Suprapubic skin (tissue), 4 donors: Measurements from ENCODE around the gene HAPLN2. TPM values are rescaled to one million over a fixed set of nuclear protein-coding genes. Genes with fewer than 3 reads are reported as not detected.
"Not testable (repeated sequence)": the region's sequence is repeated elsewhere in the genome, so short reads cannot be mapped to it uniquely, and the experiment has no call there.

Experiments
- DNase-seq, 2 donors: peaks; one replicate each; pipeline ENCODE4 v3.0.0-alpha.2; 2019; ENCODE audit warnings: low spot score in 2 of 2
- H3K27ac ChIP-seq: fragments of 200-600 bp; sonication (generic); one replicate; pipeline ENCODE4 v1.5.1; 2019
- H3K27me3 ChIP-seq: fragments of 200-600 bp; sonication (generic); one replicate; pipeline ENCODE4 v1.5.1; 2019
- H3K36me3 ChIP-seq: fragments of 200-600 bp; sonication (generic); one replicate; pipeline ENCODE4 v1.5.1; 2019
- H3K4me1 ChIP-seq: fragments of 200-600 bp; sonication (generic); one replicate; pipeline ENCODE4 v1.5.1; 2019
- H3K4me3 ChIP-seq: fragments of 200-600 bp; sonication (generic); one replicate; pipeline ENCODE4 v1.5.1; 2019; ENCODE audit warnings: mild to moderate bottlenecking
- H3K9me3 ChIP-seq: fragments of 200-600 bp; sonication (generic); one replicate; pipeline ENCODE4 v1.5.1; 2019
- EP300 ChIP-seq: sonication (generic); formaldehyde crosslinking; IDR thresholded peaks from one replicate; pipeline ENCODE4 v1.6.1; 2017; ENCODE audit warnings: antibody characterized with exemption
- POLR2A ChIP-seq, 2 donors: fragments of 450-650 bp; IDR thresholded peaks; one replicate each; pipeline ENCODE4 v1.6.1; 2017; ENCODE audit warnings: antibody characterized with exemption in 2 of 2, mild to moderate bottlenecking in 2 of 2, moderate library complexity in 2 of 2
- POLR2AphosphoS5 ChIP-seq, 3 donors: sonication (generic); formaldehyde crosslinking; IDR thresholded peaks; one replicate each; pipeline ENCODE4 v1.6.1; 2017; ENCODE audit warnings: antibody characterized with exemption in 3 of 3
- WGBS: methylation state at CpG from one replicate; pipeline ENCODE4 v1.1.5; 2018; 5-methylcytosine and 5-hydroxymethylcytosine counted together
- total RNA-seq, 4 donors: library from RNA; depleted of rRNA; stranded (reverse); fragments of >200 nt; gene quantifications; one replicate each; pipeline ENCODE4 v1.1.0, GENCODE V29; 2016
- TF ChIP-seq, protein P1 (sequence below), 2 donors: fragments of 200-600 bp in 1 of 2; fragments of 450-650 bp in 1 of 2; sonication (generic) in 1 of 2; IDR thresholded peaks; one replicate each; pipeline ENCODE4 v1.5.1; 2016 to 2019; ENCODE audit warnings: antibody characterized with exemption in 2 of 2, mild to moderate bottlenecking in 1 of 2, moderate library complexity in 1 of 2

The HAPLN2 gene
- total RNA-seq, 4 donors from 2014 or later, result 1.0 to 2.9 TPM; not detected in 2

GRCh38 chr1:156627313-156627880 is 8.2 kb downstream of the HAPLN2 start:
- 93% methylated on average over 2 of the region's 2 CpGs for WGBS
- Histone ChIP-seq H3K4me1 (peaks cover 21% of the 10 kb centered on the region), H3K27me3 (peaks cover 81% of the 10 kb centered on the region), H3K9me3 (no peaks in the 10 kb centered on the region), H3K4me3 (no peak overlapping the region), H3K27ac (no peak overlapping the region), H3K36me3 (no peaks in the 10 kb centered on the region)
- DNase-seq, result no peak
- no peak for TF ChIP-seq POLR2AphosphoS5 (IDR thresholded peaks at IDR 0.05)
- TF ChIP-seq, protein P1, sequence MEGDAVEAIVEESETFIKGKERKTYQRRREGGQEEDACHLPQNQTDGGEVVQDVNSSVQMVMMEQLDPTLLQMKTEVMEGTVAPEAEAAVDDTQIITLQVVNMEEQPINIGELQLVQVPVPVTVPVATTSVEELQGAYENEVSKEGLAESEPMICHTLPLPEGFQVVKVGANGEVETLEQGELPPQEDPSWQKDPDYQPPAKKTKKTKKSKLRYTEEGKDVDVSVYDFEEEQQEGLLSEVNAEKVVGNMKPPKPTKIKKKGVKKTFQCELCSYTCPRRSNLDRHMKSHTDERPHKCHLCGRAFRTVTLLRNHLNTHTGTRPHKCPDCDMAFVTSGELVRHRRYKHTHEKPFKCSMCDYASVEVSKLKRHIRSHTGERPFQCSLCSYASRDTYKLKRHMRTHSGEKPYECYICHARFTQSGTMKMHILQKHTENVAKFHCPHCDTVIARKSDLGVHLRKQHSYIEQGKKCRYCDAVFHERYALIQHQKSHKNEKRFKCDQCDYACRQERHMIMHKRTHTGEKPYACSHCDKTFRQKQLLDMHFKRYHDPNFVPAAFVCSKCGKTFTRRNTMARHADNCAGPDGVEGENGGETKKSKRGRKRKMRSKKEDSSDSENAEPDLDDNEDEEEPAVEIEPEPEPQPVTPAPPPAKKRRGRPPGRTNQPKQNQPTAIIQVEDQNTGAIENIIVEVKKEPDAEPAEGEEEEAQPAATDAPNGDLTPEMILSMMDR (IDR thresholded peaks at IDR 0.05), result peak; percentile 35 to 60

GRCh38 chr1:156629823-156630449 is 10.7 kb downstream of the HAPLN2 start:
- TF ChIP-seq, protein P1 (IDR thresholded peaks at IDR 0.05), result no peak
- 79% methylated on average over 8 of the region's 8 CpGs for WGBS
- Histone ChIP-seq H3K36me3 (no peaks in the 10 kb centered on the region), H3K4me3 (no peak overlapping the region), H3K27ac (no peak overlapping the region), H3K27me3 (peaks cover 70% of the 10 kb centered on the region), H3K9me3 (no peaks in the 10 kb centered on the region), H3K4me1 (peaks cover 8% of the 10 kb centered on the region)
- no peak for DNase-seq

GRCh38 chr1:156631152-156631551 is 11.9 kb downstream of the HAPLN2 start:
- not testable (repeated sequence) for H3K36me3 ChIP-seq, H3K9me3 ChIP-seq, H3K4me1 ChIP-seq, DNase-seq, H3K27ac ChIP-seq, H3K4me3 ChIP-seq
- WGBS, result 57% methylated on average over 9 of the region's 9 CpGs
- peaks cover 68% of the 10 kb centered on the region for H3K27me3 ChIP-seq

DNA sequence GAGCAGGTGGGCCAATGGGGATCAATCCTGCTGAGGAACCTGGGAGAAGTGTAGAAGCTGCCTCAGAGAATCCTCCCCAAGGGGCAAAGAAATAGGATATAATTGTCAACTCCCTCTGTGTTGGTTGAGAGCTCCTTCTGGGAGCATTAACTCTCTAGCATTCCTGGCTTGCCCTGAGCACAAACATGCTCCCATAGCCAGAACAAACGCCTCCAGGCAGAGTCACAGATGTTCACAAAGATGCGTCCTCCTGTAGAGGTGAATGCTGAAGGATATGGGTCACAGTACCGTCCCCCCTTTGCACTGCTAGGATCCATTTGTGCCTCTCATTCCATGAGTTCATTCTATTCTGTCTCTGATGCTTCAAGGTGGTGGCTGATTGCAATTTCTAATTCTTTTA is 13.1 kb downstream of the HAPLN2 start:
- H3K27me3 ChIP-seq, result peaks cover 68% of the 10 kb centered on the region
- H3K27ac ChIP-seq, result no peak overlapping the region
- no peaks in the 10 kb centered on the region for H3K4me1 ChIP-seq
- no peak for DNase-seq
- no peaks in the 10 kb centered on the region for H3K36me3 ChIP-seq
- TF ChIP-seq POLR2A (IDR thresholded peaks at IDR 0.05), result no peak
- TF ChIP-seq, protein P1 (IDR thresholded peaks at IDR 0.05), result no peak
- TF ChIP-seq POLR2AphosphoS5 (IDR thresholded peaks at IDR 0.05), result no peak
- TF ChIP-seq EP300, result no peak
- no peak overlapping the region for H3K4me3 ChIP-seq
- WGBS, result 53% methylated on average over 3 of the region's 3 CpGs
- no peaks in the 10 kb centered on the region for H3K9me3 ChIP-seq

DNA sequence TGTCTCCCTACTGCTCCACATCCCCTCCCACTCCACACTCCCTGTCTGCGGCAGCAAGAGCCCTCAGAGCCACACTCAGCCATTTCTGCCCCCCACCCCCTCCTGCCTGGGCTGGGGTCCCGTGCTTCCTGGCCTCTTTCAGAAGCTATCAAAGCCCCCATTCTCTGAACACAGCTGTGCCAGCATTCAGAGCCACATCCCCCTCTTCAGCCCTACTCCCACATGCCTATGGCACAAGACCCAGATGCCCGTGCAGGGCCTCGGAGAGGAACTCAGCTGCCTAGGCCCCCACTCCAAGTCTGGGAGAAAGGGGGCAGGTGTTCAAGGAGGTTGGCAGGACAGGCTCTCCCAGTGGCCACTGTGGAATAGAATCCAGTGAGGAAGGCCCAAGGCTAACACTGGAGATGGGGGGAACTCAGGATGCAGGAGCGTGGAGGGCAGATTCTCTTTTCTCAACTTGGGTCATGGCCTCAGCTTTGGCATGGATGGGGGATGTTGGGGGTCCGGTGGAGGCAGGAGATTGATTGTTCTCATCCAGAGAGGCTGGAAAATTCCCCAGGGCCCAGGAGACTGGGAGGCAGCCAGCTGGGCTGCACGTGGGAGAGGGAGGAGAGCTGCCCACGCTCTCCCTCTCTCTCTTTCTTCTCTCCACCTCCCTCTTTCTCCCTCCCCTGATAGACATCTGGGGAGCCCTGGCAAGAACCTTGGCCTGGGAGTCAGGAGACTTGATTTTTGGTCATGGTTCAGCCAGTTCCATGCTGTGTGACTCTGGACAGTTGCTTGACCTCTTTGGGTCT is 19.2 kb downstream of the HAPLN2 start:
- 67% methylated on average over 5 of the region's 8 CpGs for WGBS
- no peak for DNase-seq
- Histone ChIP-seq H3K9me3 (no peaks in the 10 kb centered on the region), H3K27me3 (peaks cover 91% of the 10 kb centered on the region), H3K4me1 (peaks cover 15% of the 10 kb centered on the region), H3K36me3 (no peaks in the 10 kb centered on the region), H3K27ac (no peak overlapping the region), H3K4me3 (no peak overlapping the region)
- TF ChIP-seq EP300 (no peak), POLR2AphosphoS5 (IDR thresholded peaks at IDR 0.05) (no peak), POLR2A (IDR thresholded peaks at IDR 0.05) (no peak)
- TF ChIP-seq, protein P1 (IDR thresholded peaks at IDR 0.05), result no peak
